HEK293T (cell line): ENCODE results near the gene UBE2O.

Experiments used
- ARNT ChIP-seq: fragments of 450-650 bp; IDR thresholded peaks from 2 replicates; pipeline ENCODE4 v1.6.1; 2017; ENCODE audit warnings: mild to moderate bottlenecking
- FOXM1 ChIP-seq: fragments of 450-650 bp; IDR thresholded peaks from 2 replicates; pipeline ENCODE4 v1.6.1; 2017; ENCODE audit warnings: mild to moderate bottlenecking, borderline replicate concordance
- HDGF ChIP-seq: fragments of 450-650 bp; IDR thresholded peaks from 2 replicates; pipeline ENCODE4 v1.6.1; 2017; ENCODE audit warnings: antibody characterized with exemption, borderline replicate concordance
- NFRKB ChIP-seq: fragments of 450-650 bp; IDR thresholded peaks from 2 replicates; pipeline ENCODE4 v1.6.1; 2016; ENCODE audit warnings: mild to moderate bottlenecking, moderate library complexity

- TF ChIP-seq HDGF = no peak
- no peak for TF ChIP-seq NFRKB
- no peak for TF ChIP-seq FOXM1
- TF ChIP-seq ARNT = no peak
Observed at GRCh38 chr17:76416899-76417298, 36.1 kb downstream of the UBE2O start.
